ENCODE data around the gene DDX56.
"Not testable (repeated sequence)": the region's sequence is repeated elsewhere in the genome, so short reads cannot be mapped to it uniquely, and the experiment has no call there.

The DDX56 gene

DNA sequence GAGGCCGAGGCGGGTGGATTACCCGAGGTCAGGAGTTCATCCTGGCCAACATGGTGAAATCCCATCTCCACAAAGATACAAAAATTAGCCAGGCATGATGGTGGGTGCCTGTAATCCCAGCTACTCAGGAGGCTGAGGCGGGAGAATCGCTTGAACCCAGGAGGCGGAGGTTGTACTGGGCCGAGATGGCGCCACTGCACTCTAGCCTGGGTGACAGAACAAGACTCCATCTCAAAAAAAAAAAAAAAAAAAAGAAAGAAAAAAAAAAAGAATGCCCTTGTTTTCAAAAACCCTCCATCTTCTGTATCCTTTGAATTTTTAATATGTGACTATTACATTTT is 11.1 kb downstream of the DDX56 start:
- not testable (repeated sequence) for DNase-seq (ENCODE audit: low spot score)

DNA sequence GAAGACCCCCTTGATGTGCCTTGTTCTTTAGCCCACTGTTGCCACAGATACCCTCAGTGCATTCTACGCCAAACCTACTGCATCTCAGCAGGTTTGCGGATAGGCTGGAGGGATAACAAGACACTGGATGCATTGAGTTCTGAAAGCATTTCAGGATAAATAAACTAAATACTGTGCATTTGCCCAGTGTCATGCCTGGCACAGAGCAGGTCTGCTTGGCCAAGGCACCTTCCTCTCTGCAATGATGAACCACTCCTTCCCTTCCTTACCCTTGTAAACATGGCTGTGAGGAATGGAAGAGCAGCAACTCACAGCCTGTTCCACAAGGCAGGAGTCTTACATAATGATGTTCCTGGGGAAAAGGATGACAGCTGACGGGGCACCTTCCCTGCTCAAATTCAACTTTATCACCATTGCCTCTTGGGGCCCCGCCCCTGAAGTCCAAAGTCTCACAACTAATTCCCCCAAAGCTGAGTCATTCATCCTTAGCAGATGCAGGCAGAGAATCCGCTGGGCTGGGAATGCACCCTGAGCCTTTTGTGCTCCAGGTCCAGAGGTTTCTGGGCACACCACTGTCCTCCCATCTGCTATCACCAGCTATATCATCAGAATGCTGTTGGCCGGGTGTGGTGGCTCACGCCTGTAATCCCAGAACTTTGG is 11.6 kb downstream of the DDX56 start:
- peak; percentile 80 for DNase-seq (ENCODE audit: low spot score)

DNA sequence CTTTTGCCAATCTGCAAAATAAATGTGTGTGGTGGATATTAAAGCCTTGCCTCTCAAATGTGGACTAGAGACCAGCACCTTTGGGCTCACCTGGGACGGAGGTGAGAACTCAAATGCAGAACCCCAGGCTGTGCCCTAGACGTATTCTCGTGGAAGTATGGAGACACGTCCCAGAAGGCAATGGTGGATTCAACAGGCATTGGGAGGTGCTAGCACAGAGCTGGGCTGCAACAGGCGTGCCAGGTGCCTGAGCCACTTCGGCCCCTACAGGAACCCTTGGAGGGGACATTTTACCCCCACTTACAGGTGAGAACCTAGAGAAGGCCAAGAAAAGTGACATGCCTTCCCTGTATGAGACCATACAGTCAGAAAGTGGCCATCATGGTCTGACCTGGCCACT is 12.2 kb downstream of the DDX56 start:
- DNase-seq (ENCODE audit: low spot score) = no peak

DNA sequence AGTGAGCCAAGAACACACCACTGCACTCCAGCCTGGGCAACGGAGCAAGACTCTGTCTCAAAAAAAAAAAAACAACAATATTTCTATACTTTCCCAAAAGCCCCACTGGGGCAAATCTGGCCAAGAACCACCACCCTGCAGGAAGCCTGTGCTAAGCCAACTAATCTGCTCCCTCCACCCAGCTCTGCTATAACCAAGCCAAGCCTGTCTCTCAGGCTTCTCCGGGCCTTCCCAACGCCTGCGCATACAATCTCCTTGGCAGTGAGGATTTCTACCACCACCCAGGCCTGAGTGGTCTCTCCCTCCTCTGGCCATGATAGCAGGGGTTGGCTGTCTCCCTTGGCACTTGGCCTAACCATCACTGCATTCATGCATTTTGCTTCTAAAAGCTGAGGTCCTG is 14.2 kb downstream of the DDX56 start:
- DNase-seq (ENCODE audit: low spot score) = no peak

DNA sequence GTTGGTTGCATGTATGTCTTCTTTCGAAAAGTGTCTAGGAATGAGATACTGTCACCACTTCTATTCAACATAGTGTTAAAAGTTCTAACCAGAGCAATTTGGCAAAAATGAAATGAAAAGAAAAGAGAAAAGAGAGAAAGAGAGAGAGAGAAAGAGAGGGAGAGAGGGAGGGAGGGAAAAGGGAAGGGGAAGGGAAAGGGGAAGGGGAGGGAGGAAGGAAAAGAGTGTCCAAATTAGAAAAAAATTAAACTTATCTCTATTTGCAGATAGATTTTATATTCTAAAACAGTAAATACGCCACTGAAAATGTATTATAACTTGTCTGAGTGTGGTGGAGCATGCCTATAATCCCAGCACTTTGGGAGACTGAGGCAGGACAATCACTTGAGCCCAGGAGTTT is 16.2 kb downstream of the DDX56 start:
- no peak for DNase-seq (ENCODE audit: low spot score)

DNA sequence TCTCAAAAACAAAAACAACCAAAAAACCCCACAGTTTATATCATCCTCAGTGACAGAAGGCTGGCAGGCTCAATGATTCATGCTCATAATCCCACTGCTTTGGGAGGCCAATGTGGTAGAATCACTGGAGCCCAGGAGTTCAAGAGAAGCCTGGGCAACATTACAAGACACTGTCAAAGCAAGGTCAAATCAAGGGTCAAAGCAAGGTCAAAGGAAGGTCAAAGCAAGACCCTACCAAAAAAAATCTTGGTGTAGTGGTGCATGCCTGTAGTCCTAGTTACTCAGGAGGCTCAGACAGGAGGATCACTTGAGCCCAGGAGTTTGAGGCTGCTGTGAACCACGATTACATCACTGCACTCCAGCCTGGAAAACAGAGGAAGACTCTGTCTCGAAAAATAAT is 18.4 kb downstream of the DDX56 start:
- DNase-seq (ENCODE audit: low spot score) = no peak

DNA sequence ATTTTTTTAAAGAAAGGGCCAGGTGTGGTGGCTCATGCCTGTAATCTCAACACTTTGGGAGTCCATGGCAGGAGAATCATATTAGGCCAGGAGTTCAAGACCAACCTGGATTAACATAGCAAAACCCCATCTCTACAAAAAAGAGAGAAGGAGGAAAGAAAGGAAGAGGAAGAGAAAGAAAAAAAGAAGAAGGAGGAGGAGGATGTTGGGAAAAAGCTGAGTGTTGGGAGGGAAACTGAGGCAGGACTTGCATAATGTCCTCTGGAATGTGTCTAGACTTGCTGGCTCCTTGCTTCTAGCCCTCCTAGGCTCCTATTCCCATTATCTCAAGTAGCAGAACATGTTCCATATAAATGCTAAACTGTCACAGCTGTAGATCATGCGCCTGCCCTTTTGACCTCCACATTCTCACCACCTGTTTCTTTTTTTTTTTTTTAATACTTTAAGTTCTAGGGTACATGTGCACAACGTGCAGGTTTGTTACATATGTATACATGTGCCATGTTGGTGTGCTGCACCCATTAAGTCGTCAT is 21.2 kb downstream of the DDX56 start:
- not testable (repeated sequence) for DNase-seq (ENCODE audit: low spot score)

DNA sequence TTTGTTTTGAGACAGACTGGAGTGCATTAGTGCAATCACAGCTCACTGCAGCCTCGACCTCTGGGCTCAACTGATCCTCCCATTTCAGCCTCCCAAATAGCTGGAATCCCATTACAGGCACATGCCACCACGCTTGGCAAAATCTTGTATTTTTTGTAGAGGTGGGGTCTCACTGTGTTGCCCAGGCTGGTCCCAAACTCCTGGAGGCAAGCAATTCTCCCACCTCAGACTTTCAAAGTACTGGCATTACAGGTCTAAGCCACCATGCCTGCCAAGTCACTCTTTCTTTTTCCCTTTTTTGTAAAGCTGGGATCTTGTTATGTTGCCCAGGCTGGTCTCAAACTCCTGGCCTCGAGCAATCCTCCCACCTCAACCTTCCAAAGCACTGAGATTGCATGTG is 24.3 kb downstream of the DDX56 start:
- no peak for DNase-seq (ENCODE audit: low spot score)

DNA sequence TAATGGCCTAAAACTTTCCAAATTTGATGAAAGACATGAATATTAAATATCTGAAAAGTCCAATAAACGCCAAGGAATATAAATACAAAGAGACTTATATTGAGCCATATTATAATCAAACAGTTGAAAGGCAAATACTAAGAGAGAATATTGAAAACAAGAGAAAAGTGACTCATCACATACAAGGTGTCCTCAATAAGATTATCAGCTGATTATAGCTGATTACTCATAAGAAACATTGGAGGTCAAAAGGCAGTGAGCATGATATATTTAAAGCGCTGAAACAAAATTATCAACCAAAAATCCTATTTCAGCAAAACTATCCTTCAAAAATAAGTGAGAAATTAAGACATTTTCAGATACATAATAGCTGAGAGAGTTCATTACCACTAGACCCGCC is 24.8 kb downstream of the DDX56 start:
- no peak for DNase-seq (ENCODE audit: low spot score)

DNA sequence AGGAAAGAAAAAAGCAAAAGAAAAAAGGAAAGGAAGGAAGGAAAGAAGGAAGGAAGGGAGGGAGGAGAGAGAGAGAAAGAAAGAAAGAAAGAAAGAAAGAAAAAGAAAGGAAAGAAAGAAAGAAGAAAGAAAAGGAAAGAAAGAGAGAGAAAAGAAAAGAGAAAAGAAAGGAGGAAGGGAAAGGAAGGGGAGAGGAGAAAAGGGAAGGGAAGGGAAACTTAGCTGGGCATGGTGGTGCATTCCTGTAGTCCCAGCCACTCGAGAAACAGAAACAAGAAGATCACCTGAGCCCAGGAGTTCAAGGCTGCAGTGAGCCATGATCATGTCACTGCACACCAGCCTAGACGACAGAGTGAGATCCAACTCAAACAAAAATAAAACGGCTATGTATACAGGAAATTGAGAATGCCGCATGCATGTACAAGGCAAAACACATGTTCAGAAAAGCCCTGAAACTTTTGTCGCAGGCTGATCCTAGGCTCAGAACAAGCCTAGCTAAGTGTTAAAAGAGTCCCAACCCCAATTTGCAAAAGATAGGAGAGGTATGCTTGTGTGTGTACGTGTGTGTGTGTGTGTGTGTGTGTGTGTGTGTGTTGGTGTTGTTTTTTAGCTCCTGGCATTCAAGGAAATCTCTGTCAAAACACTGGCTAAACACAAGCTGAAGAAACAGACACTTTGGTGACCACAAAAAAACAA is 26.0 kb downstream of the DDX56 start:
- DNase-seq (ENCODE audit: low spot score) = no peak

DNA sequence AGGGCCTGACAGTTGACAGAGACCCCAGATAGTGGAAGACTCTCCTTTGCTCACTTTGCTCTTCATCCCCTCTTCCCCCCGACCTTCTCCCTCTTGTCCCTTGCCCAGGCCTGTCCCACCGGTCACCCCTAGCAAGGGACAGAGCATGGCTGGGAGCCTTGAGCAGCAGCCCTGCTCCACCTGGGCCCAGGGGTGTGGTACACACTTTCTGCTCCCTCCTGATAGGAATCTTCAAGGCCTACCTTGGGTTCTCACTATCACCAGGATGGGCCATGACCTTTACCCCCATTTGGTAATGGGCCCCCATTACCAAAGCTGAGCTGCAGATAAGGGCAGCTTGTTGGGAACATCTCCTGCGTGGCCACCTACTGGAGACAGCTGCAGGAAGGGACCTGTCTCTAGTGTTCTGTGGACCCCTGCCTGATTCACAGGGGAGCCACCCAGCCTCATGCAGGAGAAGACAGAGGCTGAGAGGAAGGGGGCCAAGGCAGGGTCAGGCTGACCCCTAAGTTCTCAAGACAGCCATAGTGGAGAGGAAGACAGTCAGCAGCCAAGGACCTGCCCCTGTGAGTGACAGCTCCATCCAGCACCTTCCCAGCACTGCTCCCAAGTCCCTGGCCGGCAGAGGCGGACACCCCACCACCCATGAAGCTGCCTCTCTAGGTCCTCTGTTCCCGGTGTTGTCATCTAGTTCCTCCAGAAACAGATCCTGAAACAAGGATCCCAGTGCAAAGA is 31.7 kb downstream of the DDX56 start:
- no peak for DNase-seq (ENCODE audit: low spot score)

DNA sequence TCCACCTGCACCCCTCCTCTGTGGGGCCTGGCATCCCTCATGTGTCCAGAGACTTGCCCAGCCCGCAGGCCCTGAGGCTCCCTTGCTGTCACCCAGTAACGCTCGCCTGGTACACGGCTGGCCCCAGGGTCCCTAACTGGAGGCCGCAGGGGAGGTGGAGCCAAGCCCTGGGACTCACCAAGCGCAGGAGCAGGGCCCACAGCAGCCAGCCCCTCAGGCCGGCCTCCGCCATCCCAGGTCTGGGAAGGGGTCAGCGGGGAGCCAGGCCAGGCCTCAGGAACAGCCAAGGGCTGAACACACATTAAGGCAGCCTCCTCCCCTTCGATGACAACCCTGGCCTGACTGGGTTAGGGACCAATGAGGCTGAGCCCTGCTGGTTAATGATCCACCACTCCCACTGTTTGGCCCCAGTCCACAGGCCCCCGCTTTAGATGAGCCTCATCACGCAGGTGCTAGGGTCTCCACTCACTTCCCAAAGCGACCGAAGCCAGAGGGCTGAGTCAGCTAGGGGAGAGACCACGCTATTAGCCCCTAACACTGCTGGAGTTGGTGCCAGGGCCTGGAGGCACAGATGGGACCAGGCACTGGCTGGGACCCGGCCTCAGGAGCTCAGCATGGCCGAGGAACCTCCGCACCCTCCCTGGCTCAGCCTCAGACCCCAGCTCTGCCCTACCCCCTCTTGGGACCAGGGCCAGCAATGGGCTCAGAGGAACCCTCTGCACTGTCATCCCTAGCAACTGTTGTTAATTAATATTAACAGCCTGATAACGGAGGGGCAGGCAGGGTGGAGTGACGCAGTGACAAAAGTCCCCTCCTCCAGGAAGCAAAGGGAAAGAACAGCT is 32.5 kb downstream of the DDX56 start, which contains the start of gene NPC1L1:
Gene NPC1L1 (minus strand): TSS at position 303 of the 842 bp plus-strand sequence. CDS start 71 bp downstream, at position 232.
- no peak for DNase-seq (ENCODE audit: low spot score)

DNA sequence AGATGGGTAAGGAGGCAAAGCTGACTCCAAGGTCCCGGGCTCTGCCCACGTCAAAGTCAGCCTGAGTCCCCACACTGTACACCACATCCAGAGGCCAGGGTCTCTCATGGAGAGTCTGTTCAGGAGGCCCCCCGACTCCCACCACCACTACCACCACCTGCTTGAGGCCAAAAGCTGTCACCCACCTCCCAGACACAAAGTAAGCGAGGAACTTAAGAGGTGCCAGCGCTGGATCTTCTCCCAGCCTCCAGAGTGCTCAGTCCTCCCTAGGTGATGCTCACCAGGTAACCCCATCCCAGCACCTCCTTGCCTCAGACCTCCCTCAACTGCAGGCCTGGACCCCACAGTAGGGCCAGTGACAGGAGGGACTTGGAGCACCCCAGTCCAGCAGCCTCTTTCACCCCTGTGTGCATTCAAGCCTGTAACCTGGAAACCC is 33.1 kb downstream of the DDX56 start:
- DNase-seq (ENCODE audit: low spot score) = no peak

DNA sequence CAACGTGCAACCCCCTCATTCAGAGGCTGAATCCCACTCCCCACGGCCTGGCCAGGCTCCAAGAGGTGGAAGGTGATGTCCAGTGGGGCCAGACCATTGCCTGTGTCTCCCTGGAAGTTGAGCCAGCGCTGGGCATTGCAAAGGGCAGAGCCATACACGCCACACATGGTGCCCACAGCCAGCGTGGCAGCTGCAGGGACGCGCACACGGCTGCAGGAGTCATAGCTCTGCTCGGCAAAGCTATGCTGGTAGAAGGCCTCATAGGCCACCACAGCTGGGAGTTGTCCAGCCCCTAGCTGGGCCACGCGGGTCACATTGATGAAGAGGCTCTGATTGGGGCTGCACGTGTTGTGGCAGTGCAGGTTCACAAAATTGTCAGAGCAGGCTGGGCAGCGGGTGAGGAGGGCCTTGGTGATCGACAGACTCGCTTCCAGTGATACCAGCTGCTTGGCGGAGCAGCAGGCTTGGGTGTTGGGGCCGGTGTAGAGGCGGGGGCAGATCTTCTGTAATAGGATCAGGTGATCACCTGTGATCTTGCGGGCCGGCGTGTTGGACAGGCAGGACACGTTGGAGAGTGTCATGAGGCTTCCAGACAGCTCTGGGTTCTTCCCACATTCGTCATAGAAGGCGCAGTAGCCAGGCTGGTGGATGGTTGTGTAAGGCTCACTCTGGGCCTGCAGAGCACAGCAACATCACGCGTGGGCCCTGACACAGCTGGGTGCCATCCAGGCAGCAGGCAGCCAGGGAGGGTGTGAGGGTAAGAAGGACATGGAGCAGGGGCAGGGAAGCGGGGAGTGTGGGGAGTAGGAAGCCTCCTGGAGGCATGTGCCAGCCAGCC is 33.8 kb downstream of the DDX56 start:
- no peak for DNase-seq (ENCODE audit: low spot score)

DNA sequence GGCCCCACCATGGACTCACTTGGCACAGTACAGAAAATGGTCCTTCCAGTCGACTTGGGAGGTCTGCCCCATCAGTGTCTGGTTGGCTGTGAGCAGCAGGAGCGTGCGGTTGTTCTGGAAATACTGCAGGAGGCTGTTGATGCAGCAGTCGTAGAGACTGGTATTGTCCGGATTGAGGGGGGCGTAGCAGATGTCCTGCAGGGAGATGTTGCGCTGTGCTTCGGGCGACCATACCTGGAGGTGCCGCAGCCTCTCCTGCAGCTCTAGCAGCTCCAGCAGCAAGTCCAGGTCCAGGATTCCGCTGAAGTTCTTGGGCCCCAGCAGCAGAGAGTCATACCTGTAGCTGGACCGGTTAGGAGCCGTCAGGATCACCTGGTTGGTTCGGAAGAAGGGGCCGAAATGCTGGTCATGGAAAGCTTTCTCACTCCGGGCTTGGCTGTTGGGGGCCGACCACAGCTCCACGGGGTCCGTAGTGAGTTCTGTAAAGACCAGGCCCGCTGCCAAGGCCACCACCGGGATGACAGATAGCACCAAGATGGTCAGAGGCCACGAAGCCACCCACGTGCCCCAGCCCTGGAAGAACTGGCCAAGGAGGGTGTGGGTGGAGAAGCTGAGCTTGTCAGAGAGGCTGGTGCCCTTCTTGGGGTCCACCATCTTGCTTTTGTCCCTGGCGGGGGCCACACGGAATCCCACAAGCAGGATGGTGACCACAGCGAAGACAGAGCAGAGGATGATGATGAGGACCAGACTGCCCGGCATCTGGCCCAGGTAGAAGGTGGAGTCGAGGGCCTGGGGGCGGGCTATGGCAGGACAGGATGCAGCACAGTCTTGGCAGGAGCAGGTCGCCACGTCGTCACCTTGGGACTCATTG is 34.7 kb downstream of the DDX56 start:
- DNase-seq (ENCODE audit: low spot score) = no peak

DNA sequence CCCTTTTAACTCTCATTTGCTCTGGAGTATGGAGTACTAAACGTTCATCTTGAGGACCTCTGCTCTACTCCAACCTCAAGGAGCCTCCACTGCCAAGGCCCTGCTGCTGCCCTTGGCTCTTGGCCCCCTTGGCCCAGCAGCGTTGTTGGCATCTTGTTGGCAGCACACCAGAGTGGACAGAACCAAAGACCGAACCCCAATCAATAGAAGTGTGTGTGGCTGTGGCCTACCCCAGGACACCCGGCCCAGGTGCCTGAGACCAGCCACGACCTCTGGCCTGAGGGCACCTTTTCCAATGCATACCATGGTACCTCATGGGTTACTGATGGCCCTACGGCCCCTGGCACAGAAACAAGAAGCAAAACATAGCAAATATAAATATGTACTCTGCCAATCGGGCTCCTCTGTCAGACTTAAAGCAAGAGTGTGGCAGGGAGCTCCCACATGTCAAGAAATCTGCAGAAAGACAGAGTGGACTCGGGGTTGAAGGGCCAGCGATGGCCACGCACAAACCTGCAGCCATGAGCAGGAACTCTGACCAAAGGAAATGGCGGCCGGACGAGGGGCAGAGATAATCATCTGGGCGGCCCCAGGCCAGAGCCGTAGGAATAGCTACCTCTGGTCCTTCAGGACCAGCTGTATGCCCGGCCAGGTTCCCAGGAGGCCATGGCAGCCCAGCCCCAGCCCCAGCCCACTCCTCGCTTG is 35.5 kb downstream of the DDX56 start:
- no peak for DNase-seq (ENCODE audit: low spot score)

DNA sequence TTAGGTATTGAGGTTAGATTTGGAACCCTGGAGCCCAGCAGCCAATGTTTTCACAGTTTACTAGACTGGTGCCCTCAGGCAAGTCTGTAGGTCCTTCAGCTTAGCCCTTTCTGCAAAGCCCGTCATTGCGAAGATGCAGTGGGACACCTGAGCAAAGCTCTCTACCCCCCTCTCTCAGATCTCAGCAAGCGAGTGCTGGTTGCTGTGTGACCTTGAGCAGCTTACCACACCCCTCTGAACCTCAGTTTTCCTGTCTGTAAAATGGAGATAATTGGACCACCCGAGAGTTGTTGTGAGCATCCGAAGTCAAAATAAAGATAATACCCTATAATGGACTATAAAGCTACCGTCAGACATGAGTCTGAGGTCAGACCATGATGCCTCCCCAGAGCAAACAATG is 36.3 kb downstream of the DDX56 start:
- no peak for DNase-seq (ENCODE audit: low spot score)

DNA sequence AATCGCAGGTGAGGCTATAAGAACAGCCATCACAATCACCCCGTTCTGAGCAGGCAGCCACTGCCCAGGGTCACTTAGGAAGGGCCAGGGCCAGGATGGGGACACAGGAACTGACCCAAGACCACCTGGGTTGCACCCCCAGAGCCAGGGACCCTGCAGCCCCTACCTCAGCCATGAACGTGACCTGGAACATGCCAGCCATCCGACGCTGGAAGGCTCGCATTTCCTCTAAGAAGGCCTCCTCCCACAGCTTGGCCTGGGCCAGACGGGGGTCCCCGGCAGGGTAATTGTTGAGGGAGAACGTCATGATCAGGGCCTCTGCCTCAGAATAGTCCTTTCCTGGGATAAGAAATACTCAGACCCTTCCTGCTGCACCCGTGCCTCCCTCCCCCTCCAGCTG is 37.6 kb downstream of the DDX56 start:
- no peak for DNase-seq (ENCODE audit: low spot score)

DNA sequence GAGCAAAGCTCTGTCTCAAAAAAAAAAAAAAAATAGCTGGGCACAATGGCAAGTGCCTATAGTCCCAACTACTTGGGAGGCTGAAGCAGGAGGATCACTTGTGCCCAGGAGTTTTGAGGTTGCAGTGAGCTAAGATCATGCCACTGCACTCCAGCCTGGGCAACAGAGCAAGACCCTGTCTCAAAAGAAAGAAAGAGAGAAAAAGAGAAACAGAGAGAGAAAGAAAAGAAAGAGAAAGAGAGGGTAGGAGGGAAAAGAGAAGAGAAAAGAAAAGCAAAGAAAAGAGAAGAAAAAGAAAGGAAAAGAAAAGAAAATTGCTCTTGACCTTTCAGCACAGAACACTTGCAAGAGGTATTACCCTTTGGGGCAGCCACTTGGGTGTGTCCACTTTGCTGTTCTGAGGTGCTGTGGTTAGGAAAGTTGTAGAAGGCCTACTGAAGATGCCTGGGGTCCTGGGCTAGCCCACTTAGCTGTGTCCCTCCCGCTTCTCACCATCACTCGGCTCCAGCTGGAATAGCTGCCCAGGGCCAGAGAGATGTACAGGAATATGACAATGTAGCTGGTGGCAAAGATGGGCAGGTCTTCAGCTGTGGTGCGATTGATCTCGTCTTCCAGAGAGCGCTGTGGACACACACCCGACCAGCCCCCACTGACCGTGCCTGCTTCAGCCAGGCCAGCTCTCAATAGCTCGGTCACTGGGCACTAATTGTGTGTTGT is 38.2 kb downstream of the DDX56 start:
- DNase-seq (ENCODE audit: low spot score) = no peak

Data from SW480 (cell line).